Neural cell (in vitro differentiated cells): Measurements from ENCODE around the gene FAXC. TPM values are rescaled to one million over a fixed set of nuclear protein-coding genes. Genes with fewer than 3 reads are reported as not detected.
A peak's percentile ranks its signal among the peaks of the same experiment; 100 is the strongest.
"Not testable (repeated sequence)": the region's sequence is repeated elsewhere in the genome, so short reads cannot be mapped to it uniquely, and the experiment has no call there.

ENCODE experiments used
- H2AFZ ChIP-seq: fragments of 200-600, 300-800 bp; sonication (generic), shearing (Covaris generic); 2 replicates; pipeline ENCODE4 v1.6.0; 2014; ENCODE audit warnings: low read depth, mild to moderate bottlenecking, antibody characterized with exemption, low read length, moderate library complexity
- H3F3A ChIP-seq: fragments of 200-600 bp; shearing (Covaris generic); 2 replicates; pipeline ENCODE4 v1.6.1; 2016; ENCODE audit warnings: mild to moderate bottlenecking, moderate library complexity, mixed read lengths, antibody characterized with exemption, low read length; ENCODE audit not compliant: insufficient read depth, poor library complexity, severe bottlenecking
- H3K27ac ChIP-seq: fragments of 200-600, 300-800 bp; sonication (generic), shearing (Covaris generic); 2 replicates; pipeline ENCODE4 v1.5.1; 2014; ENCODE audit warnings: mild to moderate bottlenecking, low read length, moderate library complexity
- H3K27me3 ChIP-seq: fragments of 300-800, 200-600 bp; sonication (generic), shearing (Covaris generic); 2 replicates; pipeline ENCODE4 v1.6.0; 2014; ENCODE audit warnings: mild to moderate bottlenecking, low read depth, low read length, moderate library complexity; ENCODE audit not compliant: insufficient read depth
- H3K36me3 ChIP-seq: fragments of 300-800, 200-600 bp; sonication (generic), shearing (Covaris generic); 2 replicates; pipeline ENCODE4 v1.5.1; 2014; ENCODE audit warnings: mild to moderate bottlenecking, antibody characterized with exemption, low read length, moderate library complexity; ENCODE audit not compliant: insufficient read depth
- H3K4me2 ChIP-seq: fragments of 300-800, 200-600 bp; sonication (generic), shearing (Covaris generic); 2 replicates; pipeline ENCODE4 v1.6.0; 2014; ENCODE audit warnings: mild to moderate bottlenecking, low read length
- H3K4me3 ChIP-seq: fragments of 300-800, 200-600 bp; sonication (generic), shearing (Covaris generic); 2 replicates; pipeline ENCODE4 v1.5.1; 2014; ENCODE audit warnings: mild to moderate bottlenecking, low read length, moderate library complexity
- H3K79me2 ChIP-seq: fragments of 200-600 bp; shearing (Covaris generic); replicated peaks from 2 replicates; pipeline ENCODE4 v1.6.0; 2014; ENCODE audit warnings: mild to moderate bottlenecking, low read length, moderate library complexity; ENCODE audit not compliant: insufficient read depth
- H3K9ac ChIP-seq: fragments of 300-800, 200-600 bp; sonication (generic), shearing (Covaris generic); 2 replicates; pipeline ENCODE4 v1.6.1; 2016; ENCODE audit warnings: mild to moderate bottlenecking, low read length, mixed read lengths
- H3K9me2 ChIP-seq: fragments of 200-600 bp; shearing (Covaris generic); 2 replicates; pipeline ENCODE4 v1.6.1; 2016; ENCODE audit warnings: mild to moderate bottlenecking, low read length, mixed read lengths; ENCODE audit not compliant: insufficient read depth
- H3K9me3 ChIP-seq: fragments of 200-600, 300-800 bp; sonication (generic), shearing (Covaris generic); 2 replicates; pipeline ENCODE4 v1.6.1; 2016; ENCODE audit warnings: mild to moderate bottlenecking, mixed run types, low read length, moderate library complexity, mixed read lengths
- H4K20me1 ChIP-seq: fragments of 200-600 bp; shearing (Covaris generic); 2 replicates; pipeline ENCODE4 v1.6.1; 2016; ENCODE audit warnings: mild to moderate bottlenecking, mixed run types; ENCODE audit not compliant: insufficient read depth
- CTCF ChIP-seq: fragments of 450-650 bp; IDR thresholded peaks from 2 replicates; pipeline ENCODE4 v1.5.1; 2014; ENCODE audit warnings: antibody characterized with exemption, mild to moderate bottlenecking, moderate library complexity; ENCODE audit not compliant: poor library complexity, severe bottlenecking
- EP300 ChIP-seq: fragments of 450-650 bp; conservative IDR thresholded peaks from 2 replicates; pipeline ENCODE4 v1.6.1; 2014; ENCODE audit warnings: antibody characterized with exemption, mild to moderate bottlenecking, moderate library complexity; ENCODE audit not compliant: poor library complexity, severe bottlenecking
- POLR2AphosphoS5 ChIP-seq: IDR thresholded peaks from 2 replicates; pipeline ENCODE4 v1.6.1; 2012
- RAD21 ChIP-seq: fragments of 450-650 bp; conservative IDR thresholded peaks from 2 replicates; pipeline ENCODE4 v1.6.1; 2014; ENCODE audit warnings: antibody characterized with exemption, mild to moderate bottlenecking, moderate library complexity
- REST ChIP-seq: IDR thresholded peaks from 2 replicates; pipeline ENCODE4 v1.6.1; 2012; ENCODE audit warnings: borderline replicate concordance
- TAF1 ChIP-seq: IDR thresholded peaks from 2 replicates; pipeline ENCODE4 v1.6.1; 2012; ENCODE audit warnings: low read depth
- polyA plus RNA-seq: library from polyadenylated mRNA; depleted of rRNA; stranded (reverse); fragments of >200 nt; gene quantifications from 2 replicates; pipeline ENCODE4 v1.2.3, GENCODE V29; 2014

FAXC gene
- polyA plus RNA-seq, 1 donor from 2014 or later: 106 TPM

- H3K9ac ChIP-seq: no peak overlapping the region
- no peak overlapping the region for H3K4me3 ChIP-seq
- no peaks in the 10 kb centered on the region for H4K20me1 ChIP-seq
- no peak for TF ChIP-seq REST
- no peak for TF ChIP-seq POLR2AphosphoS5
- no peak for TF ChIP-seq CTCF
- no peak for TF ChIP-seq EP300
- peaks cover 27% of the 10 kb centered on the region for H3K79me2 ChIP-seq
- no peak overlapping the region for H2AFZ ChIP-seq
- no peaks in the 10 kb centered on the region for H3K36me3 ChIP-seq
- H3K27me3 ChIP-seq: no peaks in the 10 kb centered on the region
- no peak overlapping the region for H3K4me2 ChIP-seq
- no peaks in the 10 kb centered on the region for H3F3A ChIP-seq
- H3K27ac ChIP-seq: no peak overlapping the region
- no peaks in the 10 kb centered on the region for H3K9me3 ChIP-seq
- no peaks in the 10 kb centered on the region for H3K9me2 ChIP-seq
Measured at GRCh38 chr6:99341862-99342455, 7.5 kb downstream of the FAXC start.

- H2AFZ ChIP-seq: no peak overlapping the region
- H3K4me3 ChIP-seq: peak overlapping the region; percentile 32
- H3K9me3 ChIP-seq: no peaks in the 10 kb centered on the region
- no peaks in the 10 kb centered on the region for H4K20me1 ChIP-seq
- H3F3A ChIP-seq: no peaks in the 10 kb centered on the region
- H3K36me3 ChIP-seq: no peaks in the 10 kb centered on the region
- peak overlapping the region; percentile 43 for H3K9ac ChIP-seq
- no peaks in the 10 kb centered on the region for H3K9me2 ChIP-seq
- H3K27me3 ChIP-seq: no peaks in the 10 kb centered on the region
- TF ChIP-seq RAD21: no peak
- TF ChIP-seq REST: peak; percentile 46
- peak; percentile 27 for TF ChIP-seq TAF1
- no peak for TF ChIP-seq CTCF
- no peak for TF ChIP-seq EP300
- TF ChIP-seq POLR2AphosphoS5: peak; percentile 58
- peak overlapping the region; percentile 21 for H3K4me2 ChIP-seq
- peak overlapping the region; percentile 42 for H3K27ac ChIP-seq
- H3K79me2 ChIP-seq: peaks cover 10% of the 10 kb centered on the region
Measured at GRCh38 chr6:99338188-99338587, 11.3 kb downstream of the FAXC start.

GRCh38 chr6:99335298-99335697 lies 14.2 kb downstream of the FAXC start:
- H4K20me1 ChIP-seq, H2AFZ ChIP-seq, H3K9me3 ChIP-seq, H3K9me2 ChIP-seq, H3K27me3 ChIP-seq, H3K4me3 ChIP-seq, H3K36me3 ChIP-seq, H3K4me2 ChIP-seq, H3K9ac ChIP-seq, H3K27ac ChIP-seq, H3F3A ChIP-seq, H3K79me2 ChIP-seq: not testable (repeated sequence)
